Smooth muscle cell (in vitro differentiated cells): Measurements from ENCODE around the gene MAPKBP1. TPM values are rescaled to one million over a fixed set of nuclear protein-coding genes. Genes with fewer than 3 reads are reported as not detected.
A peak's percentile ranks its signal among the peaks of the same experiment; 100 is the strongest.

Source experiments
- DNase-seq: peaks from one replicate; lab custom pipeline; 2025; ENCODE audit not compliant: unreplicated experiment; lab: John Stamatoyannopoulos, UW
- H2AFZ ChIP-seq: fragments of 200-600 bp; sonication (generic); 2 replicates; pipeline ENCODE4 v1.6.0; 2016; ENCODE audit warnings: antibody characterized with exemption, low read depth, mild to moderate bottlenecking
- H3F3A ChIP-seq: fragments of 200-600 bp; sonication (generic); 2 replicates; pipeline ENCODE4 v1.6.0; 2017; ENCODE audit warnings: antibody characterized with exemption, low read depth
- H3K27ac ChIP-seq: fragments of 200-600 bp; sonication (generic); 2 replicates; pipeline ENCODE4 v1.5.1; 2016; ENCODE audit warnings: low read depth, mild to moderate bottlenecking
- H3K27me3 ChIP-seq: fragments of 200-600 bp; sonication (generic); 2 replicates; pipeline ENCODE4 v1.6.1; 2016; ENCODE audit warnings: low read depth, mild to moderate bottlenecking
- H3K36me3 ChIP-seq: fragments of 200-600 bp; sonication (generic); 2 replicates; pipeline ENCODE4 v1.5.1; 2016; ENCODE audit warnings: low read depth
- H3K4me1 ChIP-seq: fragments of 200-600 bp; sonication (generic); 2 replicates; pipeline ENCODE4 v1.5.1; 2016; ENCODE audit warnings: low read depth
- H3K4me2 ChIP-seq: fragments of 200-600 bp; sonication (generic); 2 replicates; pipeline ENCODE4 v1.6.0; 2016; ENCODE audit warnings: mild to moderate bottlenecking
- H3K4me3 ChIP-seq: fragments of 200-600 bp; sonication (generic); 2 replicates; pipeline ENCODE4 v1.5.1; 2016; ENCODE audit warnings: mild to moderate bottlenecking
- H3K79me2 ChIP-seq: fragments of 200-600 bp; sonication (generic); 2 replicates; pipeline ENCODE4 v1.6.0; 2016; ENCODE audit warnings: low read depth, mild to moderate bottlenecking
- H3K9ac ChIP-seq: fragments of 200-600 bp; sonication (generic); 2 replicates; pipeline ENCODE4 v1.6.0; 2016; ENCODE audit warnings: low read depth
- H3K9me3 ChIP-seq: fragments of 200-600 bp; sonication (generic); replicated peaks from 2 replicates; pipeline ENCODE4 v1.5.1; 2016; ENCODE audit warnings: low read depth
- H4K20me1 ChIP-seq: fragments of 200-600 bp; sonication (generic); 2 replicates; pipeline ENCODE4 v1.6.0; 2016; ENCODE audit warnings: low read depth
- WGBS: methylation state at CpG from one replicate; pipeline ENCODE4 v1.1.7; 2016; ENCODE audit warnings: low lambda C conversion rate; 5-methylcytosine and 5-hydroxymethylcytosine counted together
- polyA plus RNA-seq: library from polyadenylated mRNA; unstranded; fragments of >200 nt; fragmentation: Nextera tagmentation; extraction: Ambion mirVana; gene quantifications from 2 replicates; pipeline ENCODE4 v1.2.1, GENCODE V29; 2016
- total RNA-seq: library from RNA; depleted of rRNA; stranded (reverse); fragments of >200 nt; gene quantifications from 2 replicates; pipeline ENCODE4 v1.2.3, GENCODE V29; 2014
- TF ChIP-seq, protein P1 (sequence below): fragments of 200-600 bp; sonication (generic); IDR thresholded peaks from 2 replicates; pipeline ENCODE4 v1.5.1; 2017; ENCODE audit warnings: borderline replicate concordance, mild to moderate bottlenecking, antibody characterized with exemption; ENCODE audit not compliant: insufficient read depth, poor library complexity, severe bottlenecking

The MAPKBP1 gene
- total and polyA plus RNA-seq, 2 experiments from 2014 or later = 6.6 to 10.7 TPM

DNA sequence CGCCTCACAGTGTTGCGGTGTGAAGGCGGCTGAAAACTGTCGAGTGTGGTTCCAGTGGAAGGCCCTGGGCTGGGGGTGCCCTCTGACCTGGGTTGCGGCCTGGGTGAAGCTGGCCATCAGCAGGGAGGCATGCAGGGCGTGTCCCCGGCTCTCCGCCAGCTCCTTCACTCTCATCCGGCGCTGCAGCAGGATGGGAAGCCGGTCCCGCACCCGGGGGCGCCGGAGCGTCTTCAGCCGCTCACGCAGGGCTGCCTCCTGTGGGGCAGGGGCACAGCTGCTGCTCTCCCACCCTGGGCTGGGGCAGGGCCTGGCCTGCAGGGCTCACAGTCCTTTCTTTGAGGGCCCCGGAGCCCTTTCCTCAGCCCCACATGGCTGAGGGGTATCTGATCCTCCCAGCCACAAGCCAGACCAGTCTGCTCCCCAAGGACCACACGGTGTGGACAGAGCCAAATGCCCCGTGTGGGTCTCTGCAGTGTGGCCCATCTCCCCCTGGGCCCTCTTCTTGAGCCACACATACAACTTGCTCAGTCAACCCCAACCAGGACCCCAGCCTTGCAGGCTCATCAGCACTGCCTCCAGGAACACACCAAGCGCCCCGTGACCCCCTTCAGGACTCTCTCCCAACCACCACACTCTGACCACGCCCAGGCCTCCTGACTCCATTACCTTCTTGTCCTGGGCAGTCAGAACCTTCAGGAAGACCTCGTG, 92.7 kb downstream of the MAPKBP1 start:
- H4K20me1 ChIP-seq = no peaks in the 10 kb centered on the region
- no peak overlapping the region for H3K9ac ChIP-seq
- H3K79me2 ChIP-seq = no peaks in the 10 kb centered on the region
- no peak overlapping the region for H2AFZ ChIP-seq
- no peak overlapping the region for H3K4me2 ChIP-seq
- no peak for DNase-seq
- peaks cover 8% of the 10 kb centered on the region for H3K4me1 ChIP-seq
- H3K4me3 ChIP-seq = no peak overlapping the region
- no peaks in the 10 kb centered on the region for H3K36me3 ChIP-seq
- H3K27me3 ChIP-seq = no peaks in the 10 kb centered on the region
- H3K27ac ChIP-seq = no peak overlapping the region
- 89% methylated on average over 25 of the region's 25 CpGs for WGBS
- no peaks in the 10 kb centered on the region for H3K9me3 ChIP-seq
- H3F3A ChIP-seq = no peaks in the 10 kb centered on the region
- TF ChIP-seq, protein P1, sequence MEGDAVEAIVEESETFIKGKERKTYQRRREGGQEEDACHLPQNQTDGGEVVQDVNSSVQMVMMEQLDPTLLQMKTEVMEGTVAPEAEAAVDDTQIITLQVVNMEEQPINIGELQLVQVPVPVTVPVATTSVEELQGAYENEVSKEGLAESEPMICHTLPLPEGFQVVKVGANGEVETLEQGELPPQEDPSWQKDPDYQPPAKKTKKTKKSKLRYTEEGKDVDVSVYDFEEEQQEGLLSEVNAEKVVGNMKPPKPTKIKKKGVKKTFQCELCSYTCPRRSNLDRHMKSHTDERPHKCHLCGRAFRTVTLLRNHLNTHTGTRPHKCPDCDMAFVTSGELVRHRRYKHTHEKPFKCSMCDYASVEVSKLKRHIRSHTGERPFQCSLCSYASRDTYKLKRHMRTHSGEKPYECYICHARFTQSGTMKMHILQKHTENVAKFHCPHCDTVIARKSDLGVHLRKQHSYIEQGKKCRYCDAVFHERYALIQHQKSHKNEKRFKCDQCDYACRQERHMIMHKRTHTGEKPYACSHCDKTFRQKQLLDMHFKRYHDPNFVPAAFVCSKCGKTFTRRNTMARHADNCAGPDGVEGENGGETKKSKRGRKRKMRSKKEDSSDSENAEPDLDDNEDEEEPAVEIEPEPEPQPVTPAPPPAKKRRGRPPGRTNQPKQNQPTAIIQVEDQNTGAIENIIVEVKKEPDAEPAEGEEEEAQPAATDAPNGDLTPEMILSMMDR = no peak

DNA sequence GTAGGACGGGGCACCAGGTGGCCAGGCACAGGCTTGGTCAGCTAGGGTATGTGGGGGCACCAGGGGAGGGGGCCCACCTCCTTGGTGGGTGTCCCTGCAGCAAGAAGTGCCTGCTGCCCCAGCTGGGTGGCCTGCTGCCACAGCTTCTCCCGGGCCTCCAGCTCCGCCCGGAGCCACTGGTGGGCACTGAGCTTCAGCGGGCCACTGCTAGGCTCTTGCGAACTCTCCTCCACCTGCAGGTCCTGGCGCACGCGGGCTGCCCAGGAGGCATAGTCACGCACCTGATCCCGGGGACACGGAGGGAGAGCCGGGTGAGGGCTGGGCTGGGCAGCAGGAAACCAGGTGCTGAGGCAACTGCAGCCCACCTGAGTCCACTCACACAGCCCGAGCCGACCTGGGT, 94.0 kb downstream of the MAPKBP1 start:
- Histone ChIP-seq H3K4me1 (peaks cover 8% of the 10 kb centered on the region), H3F3A (no peaks in the 10 kb centered on the region), H3K4me3 (no peak overlapping the region), H3K36me3 (no peaks in the 10 kb centered on the region), H3K27me3 (no peaks in the 10 kb centered on the region), H3K4me2 (no peak overlapping the region), H3K79me2 (no peaks in the 10 kb centered on the region), H3K27ac (no peak overlapping the region), H3K9me3 (no peaks in the 10 kb centered on the region), H4K20me1 (no peaks in the 10 kb centered on the region), H3K9ac (no peak overlapping the region), H2AFZ (no peak overlapping the region)
- TF ChIP-seq, protein P1 = no peak
- WGBS = 98% methylated on average over 15 of the region's 15 CpGs
- DNase-seq = no peak

DNA sequence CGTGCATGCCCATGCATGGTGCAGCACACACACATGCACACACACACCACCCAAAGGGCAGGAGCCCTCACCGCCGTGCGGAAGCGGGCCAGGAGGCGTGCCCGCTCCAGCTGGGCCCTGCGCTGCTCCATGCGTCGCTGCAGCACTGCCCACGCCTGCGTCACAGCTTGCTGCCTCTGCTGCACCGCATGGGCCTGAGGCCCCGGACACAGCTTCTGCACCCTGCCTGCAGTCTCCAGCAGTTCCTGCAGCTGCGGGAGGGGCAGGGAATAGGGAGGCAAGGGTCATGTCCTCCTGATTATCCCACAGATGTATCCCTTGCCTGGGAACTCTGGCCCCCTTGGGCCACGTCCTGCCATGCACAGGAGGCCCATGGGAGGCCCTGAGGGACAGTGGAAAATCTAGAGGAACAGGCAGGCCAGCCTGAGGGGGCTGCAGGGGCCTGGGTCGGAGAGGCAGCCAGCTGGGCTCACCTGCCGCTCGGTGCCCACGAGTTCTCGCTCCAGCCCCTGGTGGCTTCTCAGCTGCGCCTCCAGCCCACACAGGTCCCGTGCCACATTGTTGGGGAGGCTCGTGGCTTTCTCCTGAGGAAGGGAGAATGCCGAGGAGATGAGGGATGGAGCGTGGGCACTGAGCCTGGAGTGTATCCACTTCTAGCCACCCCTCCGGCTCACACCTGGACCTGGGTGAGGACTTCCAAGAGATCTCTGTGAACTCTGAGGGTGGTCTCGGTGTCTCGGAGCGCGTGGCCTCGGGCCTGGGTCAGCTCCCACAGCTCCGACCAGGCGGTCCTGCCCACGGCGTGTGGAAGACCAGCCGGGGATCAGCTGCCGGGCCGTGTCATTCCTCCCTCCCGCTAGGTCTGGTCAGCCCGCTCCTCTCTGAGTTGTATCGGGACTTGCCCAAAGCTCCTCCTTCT, 95.7 kb downstream of the MAPKBP1 start:
- no peak for DNase-seq
- TF ChIP-seq, protein P1 = no peak
- Histone ChIP-seq H3K9ac (no peak overlapping the region), H3K27me3 (no peaks in the 10 kb centered on the region), H3K9me3 (no peaks in the 10 kb centered on the region), H3K4me1 (peaks cover 8% of the 10 kb centered on the region), H3K79me2 (no peaks in the 10 kb centered on the region), H3K4me3 (no peak overlapping the region), H3F3A (no peaks in the 10 kb centered on the region), H3K36me3 (no peaks in the 10 kb centered on the region), H3K4me2 (no peak overlapping the region), H4K20me1 (no peaks in the 10 kb centered on the region), H3K27ac (peak overlapping the region; percentile 62), H2AFZ (no peak overlapping the region)
- 90% methylated on average over 42 of the region's 42 CpGs for WGBS
